Testis (tissue), 3 donors: ENCODE measurements around the gene KLB. TPM values are rescaled to one million over a fixed set of nuclear protein-coding genes. Genes with fewer than 3 reads are reported as not detected.
A peak's percentile ranks its signal among the peaks of the same experiment; 100 is the strongest.

Source experiments
- DNase-seq: peaks from one replicate; pipeline ENCODE4 v3.0.0-alpha.2; 2019
- H3K27ac ChIP-seq, 2 donors: fragments of 200-600 bp; sonication (generic); one replicate each; pipeline ENCODE4 v1.5.1; 2019
- H3K27me3 ChIP-seq: fragments of 200-600 bp; sonication (generic); one replicate; pipeline ENCODE4 v1.5.1; 2019
- H3K36me3 ChIP-seq: fragments of 200-600 bp; sonication (generic); one replicate; pipeline ENCODE4 v1.5.1; 2017; ENCODE audit warnings: low read depth; ENCODE audit errors: missing control alignments
- H3K4me1 ChIP-seq: fragments of 200-600 bp; sonication (generic); one replicate; pipeline ENCODE4 v1.5.1; 2019
- H3K4me3 ChIP-seq, 2 donors: fragments of 200-600 bp; sonication (generic); one replicate each; pipeline ENCODE4 v1.5.1; 2017 to 2019
- H3K9me3 ChIP-seq: fragments of 200-600 bp; sonication (generic); one replicate; pipeline ENCODE4 v1.5.1; 2017
- CTCF ChIP-seq, 3 experiments: fragments of 450-650 bp in 2 of 3; fragments of 200-600 bp in 1 of 3; sonication (generic) in 1 of 3; IDR thresholded peaks; one replicate each; pipeline ENCODE4 v1.5.1; 2016 to 2019; ENCODE audit warnings: antibody characterized with exemption in 3 of 3, mild to moderate bottlenecking in 2 of 3, moderate library complexity in 1 of 3
- POLR2A ChIP-seq: fragments of 450-650 bp; IDR thresholded peaks from one replicate; pipeline ENCODE4 v1.6.1; 2017; ENCODE audit warnings: antibody characterized with exemption, mild to moderate bottlenecking, moderate library complexity
- WGBS, 2 donors: methylation state at CpG; one replicate each; pipeline ENCODE4 v1.1.5; 2018; 5-methylcytosine and 5-hydroxymethylcytosine counted together
- intact Hi-C: fragments of 100-400 bp; cut with DNase I; formaldehyde crosslinking; loops from one replicate; pipeline ENCODE4 v1.15.1; 2023; ENCODE audit warnings: low total_unique reads
- polyA plus RNA-seq: library from polyadenylated mRNA; stranded (reverse); fragments of 350-450 nt; fragmentation: Illumina TruSeq; extraction: RNeasy Lipid Tissue Mini Kit (QIAGEN cat#74804); gene quantifications from one replicate; pipeline ENCODE4 v1.2.3, GENCODE V29; 2014; ENCODE audit warnings: low read depth, low replicate concordance; ENCODE audit not compliant: insufficient read depth
- total RNA-seq, 2 donors: library from RNA; depleted of rRNA; stranded (reverse); fragments of >200 nt; gene quantifications; one replicate each; pipeline ENCODE4 v1.2.3, GENCODE V29; 2016

KLB gene
- total and polyA plus RNA-seq, 3 donors from 2014 or later, result 1.1 to 6.6 (median 1.4) TPM

- TF ChIP-seq CTCF (IDR thresholded peaks at IDR 0.05) (no peak), POLR2A (no peak)
- Histone ChIP-seq H3K27me3 (no peaks in the 10 kb centered on the region), H3K27ac (no peak overlapping the region), H3K4me1 (no peaks in the 10 kb centered on the region), H3K36me3 (no peaks in the 10 kb centered on the region), H3K4me3 (no peak overlapping the region), H3K9me3 (no peaks in the 10 kb centered on the region)
- intact Hi-C loops, result no loop called here
- 62% methylated on average over 7 of the region's 7 CpGs for WGBS, 2 donors
- no peak for DNase-seq
These were observed 29.2 kb downstream of the KLB start for GRCh38 chr4:39435659-39436563.

- intact Hi-C loops, result no loop called here
- no peaks in the 10 kb centered on the region for H3K36me3 ChIP-seq
- DNase-seq, result no peak
- no peak overlapping the region for H3K27ac ChIP-seq
- H3K4me3 ChIP-seq, result no peak overlapping the region
- H3K4me1 ChIP-seq, result no peaks in the 10 kb centered on the region
- 57 to 90% methylated on average over 2 of the region's 2 CpGs for WGBS, 2 donors
- no peaks in the 10 kb centered on the region for H3K27me3 ChIP-seq
- TF ChIP-seq CTCF (IDR thresholded peaks at IDR 0.05), result no peak
- no peaks in the 10 kb centered on the region for H3K9me3 ChIP-seq
These were observed 34.9 kb downstream of the KLB start for GRCh38 chr4:39441593-39441992.

GRCh38 chr4:39442998-39443397, 36.3 kb downstream of the KLB start:
- no peaks in the 10 kb centered on the region for H3K9me3 ChIP-seq
- H3K27me3 ChIP-seq, result no peaks in the 10 kb centered on the region
- TF ChIP-seq CTCF (IDR thresholded peaks at IDR 0.05), result no peak
- no peak for TF ChIP-seq POLR2A
- no peaks in the 10 kb centered on the region for H3K36me3 ChIP-seq
- H3K4me1 ChIP-seq, result peaks cover 3% of the 10 kb centered on the region
- H3K4me3 ChIP-seq, result no peak overlapping the region
- DNase-seq, result no peak
- WGBS, 2 donors, result 79 to 84% methylated on average over 4 of the region's 4 CpGs
- intact Hi-C loops, result no loop called here
- H3K27ac ChIP-seq, result no peak overlapping the region

GRCh38 chr4:39446483-39446841, 39.7 kb downstream of the KLB start:
- Histone ChIP-seq H3K27me3 (no peaks in the 10 kb centered on the region), H3K4me1 (peaks cover 3% of the 10 kb centered on the region), H3K27ac (no peak overlapping the region), H3K36me3 (no peaks in the 10 kb centered on the region), H3K9me3 (no peaks in the 10 kb centered on the region), H3K4me3 (peak overlapping the region; percentile 47 to 56)
- no peak for DNase-seq
- TF ChIP-seq POLR2A, result no peak
- no peak for TF ChIP-seq CTCF (IDR thresholded peaks at IDR 0.05)
- 61 to 93% methylated on average over 3 to 20 of the region's 20 CpGs for WGBS, 2 donors
- intact Hi-C loops, result no loop called here
